Fibroblast of the conjunctiva (primary cell): ENCODE results near the gene WFDC12.

Experiments used
- DNase-seq: peaks from one replicate; pipeline ENCODE4 v3.0.0-alpha.2; 2010; ENCODE audit warnings: low read depth

WFDC12 gene

DNA sequence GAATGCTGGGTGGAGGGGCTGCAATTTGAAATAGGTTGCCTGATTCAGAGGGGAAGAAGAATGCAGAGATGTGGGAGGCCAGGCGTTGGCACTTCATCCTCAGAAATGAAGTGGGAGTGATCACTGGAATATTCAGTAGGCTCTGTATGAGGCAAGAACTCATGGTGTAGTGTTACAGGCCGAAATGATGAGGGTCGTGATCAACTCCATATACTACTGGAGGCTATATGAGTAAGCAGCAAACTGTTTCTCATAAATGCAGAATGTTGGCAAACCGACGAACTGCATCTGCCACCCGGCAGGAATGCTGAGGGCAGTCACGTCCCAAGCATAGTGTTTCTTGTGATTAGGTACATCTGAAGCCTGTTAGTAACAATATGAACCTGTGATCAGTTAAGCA is 36.0 kb downstream of the WFDC12 start:
- peak; percentile 88 for DNase-seq

DNA sequence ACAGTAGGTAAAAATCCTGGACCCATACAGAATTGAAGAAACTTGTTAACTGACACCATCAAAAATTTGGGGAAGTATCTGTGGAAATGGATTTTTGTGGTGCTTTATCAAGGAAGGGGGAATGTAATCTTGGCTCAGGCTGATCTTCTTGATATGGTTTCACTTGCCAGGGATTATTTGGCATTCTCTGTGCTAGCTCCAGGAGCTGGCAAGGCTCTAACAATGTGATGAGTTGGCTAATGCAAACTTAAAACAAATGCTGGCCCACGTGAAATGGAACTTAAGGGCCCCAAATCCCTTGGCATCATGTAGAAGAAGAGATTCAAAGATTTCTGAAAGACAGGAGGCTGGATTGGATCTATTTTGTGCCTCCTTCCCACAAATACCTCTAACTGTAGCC is 36.5 kb downstream of the WFDC12 start:
- DNase-seq = peak; percentile 62

DNA sequence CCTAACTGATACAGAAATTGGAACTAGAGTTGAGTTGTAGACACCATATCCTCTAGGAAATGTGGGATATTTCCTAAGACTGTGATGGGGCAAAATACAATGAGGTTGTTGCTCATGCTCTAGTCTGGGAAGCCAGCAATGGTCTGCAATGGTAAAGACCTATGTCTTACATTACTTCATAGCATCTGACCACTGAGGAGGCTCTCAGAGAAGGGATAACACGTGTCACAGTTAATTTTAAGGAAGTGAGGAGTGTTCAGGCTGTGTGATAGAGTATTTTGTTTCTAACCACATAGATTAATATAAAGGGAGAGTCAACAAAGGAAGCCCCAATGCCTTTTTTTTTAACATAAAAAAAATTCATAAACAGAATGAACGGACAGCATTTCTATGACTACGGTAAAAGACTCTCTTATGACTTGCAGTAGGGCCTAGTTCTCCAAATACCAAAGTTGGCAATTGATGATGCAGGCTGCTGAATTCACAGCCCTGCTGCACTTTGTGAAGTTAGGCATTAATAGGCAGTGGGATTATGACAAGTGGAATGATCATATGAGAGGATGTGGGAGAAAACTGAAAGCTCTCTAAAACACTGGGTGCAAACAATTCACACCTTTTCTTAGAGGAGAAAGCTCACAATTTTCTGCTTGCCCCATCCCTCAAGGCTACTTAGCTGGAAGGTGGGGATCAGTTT is 37.0 kb downstream of the WFDC12 start:
- no peak for DNase-seq

DNA sequence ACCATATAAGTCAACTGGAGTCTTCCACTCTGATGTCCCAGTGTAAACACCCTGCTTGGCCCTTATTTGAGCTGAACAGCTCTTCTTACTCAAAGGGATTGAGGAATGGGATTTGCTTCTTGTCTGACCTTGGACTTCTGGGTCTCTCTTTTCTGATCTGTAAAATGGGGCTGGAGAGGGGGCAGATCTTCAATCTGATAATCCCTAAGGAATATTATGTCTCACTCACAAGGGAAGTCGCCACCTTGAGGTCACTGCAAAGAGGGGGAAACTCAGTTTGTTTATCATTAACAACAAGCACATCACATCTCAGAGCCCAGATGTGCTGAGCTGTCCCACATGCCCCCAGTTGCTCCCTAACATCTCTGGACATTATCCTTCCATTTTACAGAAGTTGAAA is 38.4 kb downstream of the WFDC12 start:
- DNase-seq = no peak

DNA sequence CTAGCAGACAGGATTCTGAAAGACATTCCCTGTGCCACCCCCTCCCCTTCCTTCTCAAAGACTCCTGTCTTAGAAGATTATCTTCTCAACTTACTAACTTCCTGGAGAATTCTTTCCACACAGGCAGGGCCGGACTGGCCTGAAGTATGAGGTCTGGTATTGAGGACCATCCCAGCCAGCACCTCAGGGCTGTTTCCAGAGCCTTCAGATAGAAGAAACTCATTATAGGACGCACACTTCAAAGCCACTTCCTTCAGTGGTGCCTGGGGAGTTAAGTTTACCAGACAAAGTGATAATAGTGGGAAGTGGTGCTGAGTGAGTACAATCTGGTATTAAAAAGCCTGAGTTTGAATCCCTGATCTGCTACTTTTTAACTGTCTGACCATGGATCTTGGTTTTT is 39.0 kb downstream of the WFDC12 start:
- no peak for DNase-seq

DNA sequence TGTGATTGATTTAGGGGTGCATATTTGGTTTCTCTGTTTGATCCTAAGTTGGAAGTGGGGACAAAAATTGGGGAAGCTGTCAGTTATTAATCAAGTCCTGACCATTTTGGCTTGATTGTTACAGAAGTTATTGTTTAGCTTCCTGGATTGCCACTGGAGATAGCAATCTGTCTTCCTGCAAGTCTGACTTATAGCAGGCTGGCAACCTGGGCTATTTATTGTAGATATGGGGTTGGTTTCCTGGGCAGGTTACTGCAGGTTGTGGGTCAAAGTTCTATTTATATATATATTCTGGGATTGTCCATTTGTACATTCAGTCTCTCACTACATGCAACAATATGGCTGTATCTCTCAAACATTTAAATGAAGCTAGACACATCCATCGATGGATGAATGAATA is 41.1 kb downstream of the WFDC12 start:
- DNase-seq = no peak

DNA sequence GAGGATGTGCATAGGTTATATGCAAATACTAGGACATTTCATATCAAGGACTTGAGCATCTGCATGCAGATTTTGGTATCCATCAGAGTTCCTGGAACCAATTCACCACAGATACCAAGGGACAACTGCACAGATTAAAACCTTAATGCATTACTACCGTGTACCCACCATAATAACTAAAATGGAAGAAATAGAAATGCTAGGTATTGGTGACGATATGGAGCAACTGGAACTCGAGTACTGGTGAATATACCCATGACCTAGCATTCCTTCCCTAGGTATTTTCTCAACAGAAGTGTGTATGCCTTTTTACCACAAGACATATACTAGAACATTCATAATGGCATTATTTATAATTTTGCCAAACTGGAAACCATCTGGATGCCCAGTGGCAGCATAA is 41.8 kb downstream of the WFDC12 start:
- DNase-seq = no peak

DNA sequence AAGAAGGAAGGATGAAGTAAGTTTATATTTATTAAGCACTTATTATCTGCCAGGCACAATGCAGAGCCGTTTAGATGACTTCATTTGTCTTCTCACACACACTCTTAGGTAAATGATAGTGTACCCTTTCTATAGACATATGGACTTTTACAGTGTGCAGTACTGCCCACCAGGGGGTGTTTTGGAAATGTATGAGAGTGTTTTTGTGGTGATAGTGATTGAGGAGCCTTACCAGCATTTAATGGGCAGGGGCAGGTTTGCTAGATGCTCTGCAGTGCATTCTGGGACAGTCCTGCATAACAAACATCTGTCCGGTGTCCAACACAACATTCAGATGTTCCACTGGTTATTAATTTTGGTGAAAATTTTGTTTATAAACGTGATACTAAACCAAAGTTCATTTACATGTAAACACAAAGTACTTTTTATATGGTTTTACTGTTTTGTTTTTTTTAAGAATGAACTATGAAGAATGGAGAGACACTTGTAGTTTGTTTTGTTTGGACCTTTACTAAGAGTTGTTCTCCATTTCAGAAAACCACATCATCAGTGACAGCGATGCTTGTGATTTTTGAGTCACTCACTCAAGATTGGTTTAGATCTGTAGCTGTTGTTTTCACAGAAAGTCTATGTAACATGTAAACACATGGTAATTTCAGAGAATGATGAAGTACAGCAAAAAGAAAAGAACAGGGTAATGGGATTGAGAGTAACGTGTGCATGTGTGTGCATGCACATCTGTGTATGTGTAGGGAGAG is 43.2 kb downstream of the WFDC12 start:
- no peak for DNase-seq

DNA sequence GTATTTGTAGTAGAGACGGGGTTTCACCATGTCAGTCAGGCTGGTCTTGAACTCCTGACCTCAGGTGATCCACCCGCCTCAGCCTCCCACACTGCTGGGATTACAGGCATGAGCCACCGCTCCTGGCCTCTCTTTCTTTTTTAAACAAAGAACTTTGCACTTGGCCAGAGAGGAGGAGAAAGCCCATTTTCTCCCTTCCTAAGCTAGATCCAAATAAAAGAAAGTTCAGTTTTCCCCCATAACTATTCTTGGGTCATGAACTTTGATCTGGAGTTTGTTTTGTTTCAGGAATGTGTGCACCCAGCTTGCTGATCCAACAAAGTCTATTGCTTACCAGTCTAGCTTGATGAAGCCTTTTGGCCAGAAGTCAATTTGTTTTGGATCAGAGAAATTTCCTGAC is 46.7 kb downstream of the WFDC12 start:
- no peak for DNase-seq
